Hematopoietic multipotent progenitor cell (in vitro differentiated cells): ENCODE data around the gene RINL. TPM values are rescaled to one million over a fixed set of nuclear protein-coding genes. Genes with fewer than 3 reads are reported as not detected.
"Not testable (repeated sequence)": the region's sequence is repeated elsewhere in the genome, so short reads cannot be mapped to it uniquely, and the experiment has no call there.

Experiments
- DNase-seq, 3 donors: peaks; one replicate each; pipeline ENCODE4 v3.0.0-alpha.2; 2011 to 2015; ENCODE audit warnings: low read depth in 2 of 3, low spot score in 2 of 3
- total RNA-seq: library from RNA; depleted of rRNA; stranded (reverse); fragments of >200 nt; gene quantifications from one replicate; pipeline ENCODE4 v1.2.3, GENCODE V29; 2012

Gene RINL
- total RNA-seq, 1 donor: 16.2 TPM

DNA sequence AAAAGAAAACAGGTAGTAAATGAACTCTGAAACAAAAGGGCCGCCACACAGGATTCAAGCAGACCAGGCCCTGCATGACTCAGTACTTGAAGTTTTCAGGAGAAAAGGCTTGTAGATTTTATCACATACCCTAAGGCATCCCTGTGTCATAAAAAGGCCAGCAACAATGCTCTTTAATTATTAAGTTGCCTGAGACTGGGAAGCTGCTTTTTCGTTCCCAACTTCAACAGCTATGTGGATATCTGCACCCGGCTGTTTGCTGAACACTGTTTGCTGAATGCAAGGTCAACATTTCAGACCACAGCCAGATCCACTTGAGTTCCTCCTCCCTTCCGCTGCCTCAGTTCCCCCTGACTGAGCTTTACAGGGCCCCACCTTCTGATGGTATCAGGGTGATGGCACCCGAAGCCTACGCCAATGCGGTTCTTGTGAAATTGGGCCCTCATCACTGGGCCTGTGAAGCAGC, 40.4 kb downstream of the RINL start:
- no peak for DNase-seq

- DNase-seq: no peak
Observed at GRCh38 chr19:38836983-38837626, 41.0 kb downstream of the RINL start.

- no peak for DNase-seq
Observed at GRCh38 chr19:38836159-38836982, 41.7 kb downstream of the RINL start.

DNA sequence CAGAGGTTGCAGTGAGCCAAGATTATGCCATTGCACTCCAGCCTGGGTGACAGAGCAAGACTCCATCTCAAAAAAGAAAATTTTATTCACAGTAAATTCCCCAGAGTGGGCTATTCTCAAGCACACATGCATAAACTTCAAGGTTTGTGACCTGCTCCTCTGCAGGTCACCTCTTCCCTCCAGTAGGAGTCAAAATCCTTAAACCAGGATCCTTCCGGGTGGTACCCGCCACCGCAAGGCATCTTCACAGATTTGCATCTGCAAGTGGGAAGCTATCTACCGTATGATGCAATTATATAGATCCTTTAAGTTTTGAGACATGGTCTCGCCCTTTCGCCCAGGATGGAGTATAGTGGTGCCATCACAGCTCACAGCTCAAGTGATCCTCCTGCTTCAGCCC, 43.5 kb downstream of the RINL start:
- DNase-seq: no peak

DNA sequence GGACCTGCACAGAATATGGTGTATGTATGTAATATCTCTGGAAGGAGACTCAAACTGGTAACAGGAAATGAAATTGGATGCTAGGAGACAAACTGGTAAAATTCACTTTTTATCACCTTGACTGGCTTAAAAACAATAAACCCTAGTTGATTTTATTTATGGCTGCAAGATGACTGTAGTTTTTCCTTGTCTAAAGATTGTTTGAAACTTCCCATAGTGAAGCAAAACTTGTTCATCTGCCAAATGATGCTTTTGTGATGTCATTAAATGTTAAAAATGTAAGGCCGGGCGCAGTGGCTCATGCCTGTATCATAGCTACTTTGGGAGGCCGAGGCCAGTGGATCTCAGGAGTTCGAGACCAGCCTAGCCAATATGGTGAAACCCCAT, 44.0 kb downstream of the RINL start:
- no peak for DNase-seq

DNA sequence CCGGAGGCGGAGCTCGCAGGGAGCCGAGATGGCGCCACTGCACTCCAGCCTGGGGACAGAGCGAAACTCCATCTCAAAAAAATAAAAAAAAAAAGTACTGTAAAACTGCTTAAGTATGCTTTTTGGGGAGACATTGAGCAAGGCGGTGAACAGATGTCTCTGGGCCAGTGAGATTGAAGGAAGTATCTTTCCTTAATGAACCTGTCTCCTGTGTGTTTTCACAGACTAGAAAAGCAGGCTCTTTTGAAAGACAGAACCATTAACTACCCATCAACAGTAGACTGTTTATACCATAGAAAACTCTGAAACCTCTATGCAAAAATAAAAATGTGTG, 45.0 kb downstream of the RINL start:
- DNase-seq: no peak

DNA sequence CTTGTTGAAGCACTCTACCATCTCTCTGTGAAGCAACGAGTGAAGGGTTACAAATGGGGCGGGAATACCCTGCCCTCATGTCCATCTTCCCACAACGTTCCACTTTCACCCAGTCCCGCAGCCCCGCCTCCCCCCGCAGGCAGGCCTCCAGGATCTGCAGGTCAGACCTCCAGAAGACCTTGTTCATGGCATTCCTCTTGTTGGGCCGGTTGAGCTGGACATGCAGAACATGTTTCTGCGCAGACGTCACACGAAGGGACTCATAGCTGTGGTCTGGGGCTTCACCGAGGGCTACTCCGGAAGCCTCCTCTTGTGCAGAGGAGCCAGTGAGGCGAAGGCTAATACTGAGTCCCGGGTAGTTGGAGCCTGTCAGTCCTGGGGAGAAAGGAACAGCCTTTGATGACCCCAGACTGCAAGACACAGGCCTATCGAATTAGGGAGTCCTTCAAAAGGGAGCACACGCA, 46.9 kb downstream of the RINL start:
- DNase-seq: peak in 1 of 3 donors; percentile 35

DNA sequence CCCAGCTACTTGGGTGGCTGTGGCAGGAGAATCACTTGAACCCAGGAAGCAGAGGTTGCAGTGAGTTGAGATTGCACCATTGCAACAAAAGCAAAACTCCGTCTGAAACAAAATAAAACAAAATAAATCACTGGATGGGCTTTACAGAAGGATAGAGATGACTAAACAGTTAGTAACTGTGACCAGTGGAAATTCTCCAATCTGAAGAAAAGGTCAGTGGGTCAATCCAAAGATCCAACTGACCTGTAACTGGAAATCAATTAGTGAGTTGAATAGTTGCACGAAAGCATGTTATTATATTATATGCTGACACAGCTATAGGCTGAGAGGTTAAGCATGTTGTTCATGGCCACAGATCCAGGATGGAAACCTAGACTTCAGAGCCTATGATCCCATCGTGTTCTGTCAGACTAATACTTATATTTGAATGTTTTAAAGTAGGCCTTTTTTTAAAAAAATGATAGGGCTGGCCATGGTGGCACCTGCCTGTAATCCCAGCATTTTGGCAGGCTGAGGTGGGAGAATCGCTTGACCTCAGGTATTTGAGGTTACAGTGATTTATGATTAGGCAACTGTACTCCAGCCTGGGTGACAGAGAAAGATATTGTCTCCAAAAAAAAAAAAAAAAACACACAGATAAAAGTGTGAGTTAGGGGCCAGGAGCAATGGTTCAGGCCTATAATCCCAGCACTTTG, 47.9 kb downstream of the RINL start:
- DNase-seq: no peak

DNA sequence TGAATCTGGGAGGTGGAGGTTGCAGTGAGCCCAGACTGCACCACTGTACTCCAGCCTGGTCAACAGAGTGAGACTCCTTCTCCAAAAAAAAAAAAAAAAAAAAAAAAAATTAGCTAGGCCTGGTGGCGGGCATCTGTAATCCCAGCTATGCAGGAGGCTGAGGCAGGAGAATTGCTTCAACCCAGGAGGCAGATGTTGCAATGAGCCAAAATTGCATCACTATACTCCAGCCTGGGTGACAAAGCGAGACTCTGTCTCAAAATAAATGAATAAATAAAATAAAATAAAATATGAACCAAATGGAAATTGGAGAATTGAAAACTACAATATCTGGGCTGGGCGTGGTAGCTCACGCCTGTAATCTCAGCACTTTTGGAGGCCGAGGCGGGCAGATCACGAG, 48.9 kb downstream of the RINL start:
- not testable (repeated sequence) for DNase-seq

GRCh38 chr19:38826856-38827551, 51.1 kb downstream of the RINL start:
- DNase-seq: no peak

DNA sequence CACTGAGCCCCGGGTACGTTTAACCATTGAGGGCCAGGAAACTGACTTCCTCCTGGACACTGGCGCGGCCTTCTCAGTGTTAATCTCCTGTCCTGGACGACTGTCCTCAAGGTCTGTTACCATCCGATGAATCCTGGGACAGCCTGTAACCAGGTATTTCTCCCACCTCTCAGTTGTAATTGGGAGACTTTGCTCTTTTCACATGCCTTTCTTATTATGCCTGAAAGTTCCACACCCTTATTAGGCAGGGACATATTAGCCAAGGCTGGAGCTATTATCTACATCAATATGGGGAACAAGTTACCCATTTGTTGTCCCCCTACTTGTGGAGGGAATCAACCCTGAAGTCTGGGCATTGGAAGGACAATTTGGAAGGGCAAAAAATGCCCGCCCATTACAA, 52.1 kb downstream of the RINL start:
- DNase-seq: not testable (repeated sequence)

DNA sequence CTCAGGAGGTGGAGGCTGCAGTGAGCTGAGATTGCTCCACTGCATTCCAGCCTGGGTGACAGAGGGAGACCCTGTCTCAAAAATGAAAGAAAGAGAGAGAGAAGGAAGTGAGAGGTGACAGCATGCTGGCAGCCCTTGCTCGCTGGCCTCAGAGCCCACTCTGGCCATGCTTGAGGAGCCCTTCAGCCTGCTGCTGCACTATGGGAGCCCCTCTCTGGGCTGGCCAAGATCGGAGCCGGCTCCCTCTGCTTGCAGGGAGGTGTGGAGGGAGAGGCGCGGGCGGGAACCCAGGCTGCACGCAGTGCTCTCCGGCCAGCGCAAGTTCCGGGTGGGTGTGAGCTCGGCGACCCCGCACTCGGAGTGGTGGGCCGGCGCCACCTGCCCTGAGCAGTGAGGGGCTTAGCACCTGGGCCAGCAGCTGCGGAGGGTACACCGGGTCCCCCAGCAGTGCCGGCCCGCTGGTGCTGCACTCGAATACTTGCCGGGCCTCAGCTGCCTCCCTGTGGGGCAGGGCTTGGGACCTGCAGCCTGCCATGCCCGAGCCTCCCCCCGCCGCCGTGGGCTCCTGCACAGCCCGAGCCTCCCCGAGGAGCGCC, 56.7 kb downstream of the RINL start:
- not testable (repeated sequence) for DNase-seq

DNA sequence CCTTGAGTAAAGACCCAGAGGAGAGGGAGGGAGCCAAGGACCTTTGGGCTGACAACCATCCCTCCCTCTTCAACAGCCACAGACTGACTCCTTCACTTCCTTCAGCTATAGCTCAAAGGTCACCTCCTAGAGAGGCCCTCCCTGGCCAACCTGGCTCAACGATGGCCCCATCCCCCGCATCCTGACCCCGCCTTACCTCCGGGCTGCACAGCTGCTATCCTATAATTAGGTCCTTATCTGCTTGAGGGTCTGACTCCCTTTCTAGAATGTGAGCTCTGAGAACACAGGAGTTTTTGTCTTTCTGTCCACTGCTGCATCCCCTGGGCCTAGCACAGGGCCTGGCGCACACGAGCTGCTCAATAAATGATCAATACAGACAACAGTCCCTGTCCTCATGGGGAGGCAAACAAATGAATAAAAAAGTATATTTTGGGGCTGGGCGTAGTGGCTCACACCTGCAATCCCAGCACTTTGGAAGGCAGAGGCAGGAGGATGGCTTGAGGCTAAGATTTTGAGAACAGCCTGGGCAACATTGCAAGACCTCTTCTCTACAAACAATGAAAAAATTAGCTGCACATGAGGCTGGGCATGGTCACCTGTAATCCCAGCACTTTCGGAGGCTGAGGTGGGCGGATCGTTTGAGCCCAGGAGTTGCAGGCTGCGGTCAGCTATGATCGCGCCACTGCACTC, 58.7 kb downstream of the RINL start:
- no peak for DNase-seq

Other genes starting within 250 kb of the RINL start
- gene ACTN4, start 230.6 kb downstream of the RINL start, total RNA-seq: 264 TPM
- gene CAPN12, start 133.8 kb downstream of the RINL start, total RNA-seq: 4.8 TPM
- gene LGALS7, start 104.8 kb downstream of the RINL start, total RNA-seq: not detected
- gene LGALS7B, start 89.1 kb downstream of the RINL start, total RNA-seq: not detected
- 0.54 TPM for gene LGALS4, start 65.3 kb downstream of the RINL start, total RNA-seq
- 76.7 TPM for gene ECH1, start 46.5 kb downstream of the RINL start, total RNA-seq
- 310 TPM for gene HNRNPL, start 28.3 kb downstream of the RINL start, total RNA-seq
- 59.0 TPM for gene SIRT2, start 21.3 kb upstream of the RINL start, total RNA-seq
- gene NFKBIB, start 21.7 kb upstream of the RINL start, total RNA-seq: 22.9 TPM
- gene CCER2, start 33.9 kb upstream of the RINL start, total RNA-seq: under 0.01 TPM
- 37.2 TPM for gene SARS2, start 52.5 kb upstream of the RINL start, total RNA-seq
- gene MRPS12, start 52.7 kb upstream of the RINL start, total RNA-seq: 43.9 TPM
- gene FBXO17, start 97.5 kb upstream of the RINL start, total RNA-seq: 0.27 TPM
- 0.27 TPM for gene FBXO27, start 154.3 kb upstream of the RINL start, total RNA-seq
- not detected for gene ACP7, start 206.1 kb upstream of the RINL start, total RNA-seq
- 7.0 TPM for gene PAK4, start 247.5 kb upstream of the RINL start, total RNA-seq